ENCODE results near the gene MAPKAPK5.

Gene MAPKAPK5

DNA sequence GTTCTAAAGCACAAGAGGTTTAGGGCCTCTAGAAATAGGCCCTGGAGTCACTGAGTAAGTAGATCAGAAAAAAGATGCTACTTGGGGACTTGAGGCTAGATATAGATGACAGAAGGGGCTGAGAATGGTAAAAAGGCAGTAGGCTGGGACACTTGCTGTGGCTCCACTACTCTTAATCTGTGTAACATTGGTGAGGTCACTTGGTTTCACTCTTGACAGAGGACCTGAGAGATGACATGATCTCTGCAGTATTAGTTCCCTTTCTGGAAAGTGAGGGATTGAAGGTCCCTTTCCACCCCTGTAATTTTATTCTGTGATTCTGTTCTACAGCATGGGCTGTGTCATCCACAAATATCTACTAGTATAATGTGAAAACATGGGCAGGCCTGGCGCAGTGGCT is 39.7 kb downstream of the MAPKAPK5 start:
- TF ChIP-seq, protein P1, sequence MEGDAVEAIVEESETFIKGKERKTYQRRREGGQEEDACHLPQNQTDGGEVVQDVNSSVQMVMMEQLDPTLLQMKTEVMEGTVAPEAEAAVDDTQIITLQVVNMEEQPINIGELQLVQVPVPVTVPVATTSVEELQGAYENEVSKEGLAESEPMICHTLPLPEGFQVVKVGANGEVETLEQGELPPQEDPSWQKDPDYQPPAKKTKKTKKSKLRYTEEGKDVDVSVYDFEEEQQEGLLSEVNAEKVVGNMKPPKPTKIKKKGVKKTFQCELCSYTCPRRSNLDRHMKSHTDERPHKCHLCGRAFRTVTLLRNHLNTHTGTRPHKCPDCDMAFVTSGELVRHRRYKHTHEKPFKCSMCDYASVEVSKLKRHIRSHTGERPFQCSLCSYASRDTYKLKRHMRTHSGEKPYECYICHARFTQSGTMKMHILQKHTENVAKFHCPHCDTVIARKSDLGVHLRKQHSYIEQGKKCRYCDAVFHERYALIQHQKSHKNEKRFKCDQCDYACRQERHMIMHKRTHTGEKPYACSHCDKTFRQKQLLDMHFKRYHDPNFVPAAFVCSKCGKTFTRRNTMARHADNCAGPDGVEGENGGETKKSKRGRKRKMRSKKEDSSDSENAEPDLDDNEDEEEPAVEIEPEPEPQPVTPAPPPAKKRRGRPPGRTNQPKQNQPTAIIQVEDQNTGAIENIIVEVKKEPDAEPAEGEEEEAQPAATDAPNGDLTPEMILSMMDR (IDR thresholded peaks at IDR 0.05; ENCODE audit: low read depth, low read length): no peak
- peaks cover 85% of the 10 kb centered on the region for H3K36me3 ChIP-seq
- no peak overlapping the region for H3K4me3 ChIP-seq (ENCODE audit: low read depth, low read length)
- H3K27ac ChIP-seq: no peak overlapping the region
- no peak for DNase-seq
- no peaks in the 10 kb centered on the region for H3K27me3 ChIP-seq (ENCODE audit: insufficient read depth, low read depth, severe bottlenecking)
- no peaks in the 10 kb centered on the region for H3K9me3 ChIP-seq (ENCODE audit: severe bottlenecking)

- H3K27ac ChIP-seq: no peak overlapping the region
- H3K4me3 ChIP-seq (ENCODE audit: low read depth, low read length): no peak overlapping the region
- H3K27me3 ChIP-seq (ENCODE audit: insufficient read depth, low read depth, severe bottlenecking): no peaks in the 10 kb centered on the region
- no peaks in the 10 kb centered on the region for H3K9me3 ChIP-seq (ENCODE audit: severe bottlenecking)
- peaks cover 97% of the 10 kb centered on the region for H3K36me3 ChIP-seq
- DNase-seq: no peak
- TF ChIP-seq, protein P1 (IDR thresholded peaks at IDR 0.05; ENCODE audit: low read depth, low read length): no peak
Observed at GRCh38 chr12:111886662-111887545, 44.9 kb downstream of the MAPKAPK5 start.

DNA sequence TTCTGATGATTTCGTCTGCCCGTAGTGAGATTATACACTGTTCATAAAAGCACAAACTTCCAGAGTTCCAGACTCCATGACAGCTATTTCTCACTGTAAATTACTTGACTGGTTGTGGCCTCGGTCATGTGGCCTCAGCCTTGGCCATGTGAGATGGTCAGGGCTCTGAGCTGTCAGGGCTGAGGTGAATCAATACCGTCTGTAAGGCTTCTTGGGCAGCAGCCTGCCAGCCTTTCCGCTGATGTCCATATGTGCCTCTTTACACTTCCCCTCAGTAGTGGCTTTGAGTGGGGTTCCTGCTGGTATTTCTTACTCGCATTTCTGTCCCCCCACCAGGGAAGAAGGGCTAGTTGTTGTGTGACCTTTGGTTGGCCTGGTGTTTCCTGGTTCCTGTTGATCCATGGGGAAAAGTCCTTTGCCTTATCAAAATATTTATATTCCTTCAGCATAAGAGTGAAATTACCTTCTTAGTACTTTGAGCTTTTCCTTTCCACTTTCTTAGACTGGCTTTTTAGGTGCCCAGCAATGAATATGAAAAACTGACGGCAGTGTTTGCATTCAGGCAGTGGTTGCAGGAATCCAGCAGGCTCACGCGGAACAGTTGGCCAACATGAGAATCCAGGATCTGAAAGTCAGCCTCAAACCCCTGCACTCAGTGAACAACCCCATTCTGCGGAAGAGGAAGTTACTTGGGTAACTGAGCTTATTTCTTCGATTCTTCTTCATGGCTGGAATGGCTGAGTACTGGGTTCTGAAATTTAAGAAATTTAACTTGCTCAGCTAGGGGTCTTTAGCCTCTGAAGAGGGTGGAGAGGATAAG is 46.1 kb downstream of the MAPKAPK5 start:
- H3K36me3 ChIP-seq: peaks cover 96% of the 10 kb centered on the region
- TF ChIP-seq, protein P1 (IDR thresholded peaks at IDR 0.05; ENCODE audit: low read depth, low read length): no peak
- no peaks in the 10 kb centered on the region for H3K9me3 ChIP-seq (ENCODE audit: severe bottlenecking)
- no peak overlapping the region for H3K4me3 ChIP-seq (ENCODE audit: low read depth, low read length)
- no peaks in the 10 kb centered on the region for H3K27me3 ChIP-seq (ENCODE audit: insufficient read depth, low read depth, severe bottlenecking)
- H3K27ac ChIP-seq: no peak overlapping the region
- no peak for DNase-seq

- TF ChIP-seq, protein P1 (IDR thresholded peaks at IDR 0.05; ENCODE audit: low read depth, low read length): no peak
- H3K27me3 ChIP-seq (ENCODE audit: insufficient read depth, low read depth, severe bottlenecking): no peaks in the 10 kb centered on the region
- peaks cover 71% of the 10 kb centered on the region for H3K36me3 ChIP-seq
- no peak overlapping the region for H3K27ac ChIP-seq
- H3K4me3 ChIP-seq (ENCODE audit: low read depth, low read length): no peak overlapping the region
- DNase-seq: no peak
- no peaks in the 10 kb centered on the region for H3K9me3 ChIP-seq (ENCODE audit: severe bottlenecking)
Observed at GRCh38 chr12:111893287-111893686, 51.3 kb downstream of the MAPKAPK5 start.

DNA sequence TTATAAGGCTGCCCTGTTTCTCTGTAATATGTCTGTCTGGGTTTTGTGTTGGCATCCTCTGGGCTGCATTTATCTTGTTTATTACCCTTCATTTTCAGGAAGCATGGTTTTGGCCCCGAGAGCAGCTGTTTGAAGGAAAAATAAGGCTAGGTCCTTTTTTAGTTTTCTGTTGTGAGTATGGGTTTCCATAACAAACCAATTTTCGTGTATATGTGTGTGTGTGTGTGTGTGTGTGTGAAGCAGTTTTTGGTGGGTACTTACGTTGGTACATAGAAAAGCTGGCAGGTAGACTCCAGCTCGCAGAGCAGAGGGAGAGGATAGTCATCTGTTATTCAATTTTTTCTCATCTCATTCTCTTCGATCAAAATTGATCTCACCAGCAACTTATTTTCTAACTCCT is 52.5 kb downstream of the MAPKAPK5 start:
- TF ChIP-seq, protein P1 (IDR thresholded peaks at IDR 0.05; ENCODE audit: low read depth, low read length): no peak
- no peak for DNase-seq
- Histone ChIP-seq H3K36me3 (peaks cover 66% of the 10 kb centered on the region), H3K9me3 (ENCODE audit: severe bottlenecking) (no peaks in the 10 kb centered on the region), H3K27me3 (ENCODE audit: insufficient read depth, low read depth, severe bottlenecking) (no peaks in the 10 kb centered on the region), H3K27ac (no peak overlapping the region), H3K4me3 (ENCODE audit: low read depth, low read length) (no peak overlapping the region)

All from WERI-Rb-1 (cell line).